Measurements from ENCODE around the gene GLYR1.
"Not testable (repeated sequence)": the region's sequence is repeated elsewhere in the genome, so short reads cannot be mapped to it uniquely, and the experiment has no call there.

DNA sequence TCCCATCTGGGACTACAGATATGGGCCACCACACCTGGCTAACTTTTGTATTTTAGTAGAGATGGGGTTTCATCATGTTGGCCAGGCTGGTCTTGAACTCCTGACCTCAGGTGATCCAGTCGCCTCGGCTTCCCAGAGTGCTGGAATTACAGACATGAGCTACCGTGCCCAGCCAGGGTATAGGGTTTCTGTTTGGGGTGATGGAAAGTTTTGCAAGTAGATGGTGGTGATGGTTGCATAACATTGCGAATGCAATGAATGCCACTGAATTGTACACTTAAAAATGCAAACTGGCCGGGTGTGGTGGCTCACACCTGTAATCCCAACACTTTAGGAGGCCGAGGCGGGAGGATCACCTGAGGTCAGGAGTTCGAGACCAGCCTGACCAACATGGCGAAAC, 49.7 kb upstream of the GLYR1 start:
- TF ChIP-seq YY1 (tag by site-specific recombination; IDR thresholded peaks at IDR 0.05); BCL11A (tag by site-specific recombination; IDR thresholded peaks at IDR 0.05; ENCODE audit: low read depth); ZBTB21 (tag by site-specific recombination; IDR thresholded peaks at IDR 0.05); ZNF530 (tag by site-specific recombination; IDR thresholded peaks at IDR 0.05; ENCODE audit: low read depth): not testable (repeated sequence)
- TF ChIP-seq, protein P1, sequence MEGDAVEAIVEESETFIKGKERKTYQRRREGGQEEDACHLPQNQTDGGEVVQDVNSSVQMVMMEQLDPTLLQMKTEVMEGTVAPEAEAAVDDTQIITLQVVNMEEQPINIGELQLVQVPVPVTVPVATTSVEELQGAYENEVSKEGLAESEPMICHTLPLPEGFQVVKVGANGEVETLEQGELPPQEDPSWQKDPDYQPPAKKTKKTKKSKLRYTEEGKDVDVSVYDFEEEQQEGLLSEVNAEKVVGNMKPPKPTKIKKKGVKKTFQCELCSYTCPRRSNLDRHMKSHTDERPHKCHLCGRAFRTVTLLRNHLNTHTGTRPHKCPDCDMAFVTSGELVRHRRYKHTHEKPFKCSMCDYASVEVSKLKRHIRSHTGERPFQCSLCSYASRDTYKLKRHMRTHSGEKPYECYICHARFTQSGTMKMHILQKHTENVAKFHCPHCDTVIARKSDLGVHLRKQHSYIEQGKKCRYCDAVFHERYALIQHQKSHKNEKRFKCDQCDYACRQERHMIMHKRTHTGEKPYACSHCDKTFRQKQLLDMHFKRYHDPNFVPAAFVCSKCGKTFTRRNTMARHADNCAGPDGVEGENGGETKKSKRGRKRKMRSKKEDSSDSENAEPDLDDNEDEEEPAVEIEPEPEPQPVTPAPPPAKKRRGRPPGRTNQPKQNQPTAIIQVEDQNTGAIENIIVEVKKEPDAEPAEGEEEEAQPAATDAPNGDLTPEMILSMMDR (tag by site-specific recombination; IDR thresholded peaks at IDR 0.05), result not testable (repeated sequence)
- TF ChIP-seq, protein P2, sequence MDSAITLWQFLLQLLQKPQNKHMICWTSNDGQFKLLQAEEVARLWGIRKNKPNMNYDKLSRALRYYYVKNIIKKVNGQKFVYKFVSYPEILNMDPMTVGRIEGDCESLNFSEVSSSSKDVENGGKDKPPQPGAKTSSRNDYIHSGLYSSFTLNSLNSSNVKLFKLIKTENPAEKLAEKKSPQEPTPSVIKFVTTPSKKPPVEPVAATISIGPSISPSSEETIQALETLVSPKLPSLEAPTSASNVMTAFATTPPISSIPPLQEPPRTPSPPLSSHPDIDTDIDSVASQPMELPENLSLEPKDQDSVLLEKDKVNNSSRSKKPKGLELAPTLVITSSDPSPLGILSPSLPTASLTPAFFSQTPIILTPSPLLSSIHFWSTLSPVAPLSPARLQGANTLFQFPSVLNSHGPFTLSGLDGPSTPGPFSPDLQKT (IDR thresholded peaks at IDR 0.05; ENCODE audit: borderline replicate concordance, low read depth, low read length), result not testable (repeated sequence)
